ENCODE data around the gene VTN. TPM values are rescaled to one million over a fixed set of nuclear protein-coding genes. Genes with fewer than 3 reads are reported as not detected.
A peak's percentile ranks its signal among the peaks of the same experiment; 100 is the strongest.

VTN gene
- total RNA-seq, 6 donors from 2014 or later: 0.67 to 6.4 (median 2.3) TPM; not detected in 1

GRCh38 chr17:28338056-28338768 is 31.9 kb downstream of the VTN start:
- no peaks in the 10 kb centered on the region for H3K27me3 ChIP-seq
- H3K9me3 ChIP-seq: no peaks in the 10 kb centered on the region
- H3K27ac ChIP-seq: peak overlapping the region; percentile 50 to 97 (median 83)
- DNase-seq (no peak), ATAC-seq (ENCODE audit: low FRiP score in 2 of 2) (no peak)
- peak overlapping the region in 1 of 4 donors; percentile 11 for H3K4me3 ChIP-seq
- TF ChIP-seq POLR2A (IDR thresholded peaks at IDR 0.05) (no peak), EP300 (IDR thresholded peaks at IDR 0.05) (peak in 2 of 4 donors; percentile 24 to 50), CTCF (IDR thresholded peaks at IDR 0.05) (no peak), POLR2AphosphoS5 (IDR thresholded peaks at IDR 0.05) (peak; percentile 32 to 53)
- peaks cover 36 to 58% (median 42%) of the 10 kb centered on the region in 4 donors for H3K4me1 ChIP-seq
- WGBS, 2 donors: 18 to 50% methylated on average over 5 of the region's 5 CpGs
- peaks cover 23 to 40% (median 37%) of the 10 kb centered on the region in 4 donors for H3K36me3 ChIP-seq

GRCh38 chr17:28335959-28336871 is 33.9 kb downstream of the VTN start:
- Histone ChIP-seq H3K9me3 (no peaks in the 10 kb centered on the region), H3K27ac (peak overlapping the region; percentile 94 to 97 (median 96)), H3K4me1 (peaks cover 36 to 61% (median 44%) of the 10 kb centered on the region in 4 donors), H3K27me3 (no peaks in the 10 kb centered on the region), H3K36me3 (peaks cover 8 to 31% (median 24%) of the 10 kb centered on the region in 4 donors), H3K4me3 (peak overlapping the region; percentile 79 to 95 (median 86))
- TF ChIP-seq CTCF (IDR thresholded peaks at IDR 0.05) (peak in 1 of 6 experiments; percentile 2), POLR2A (IDR thresholded peaks at IDR 0.05) (peak in 2 of 4 donors; percentile 8 to 40), POLR2AphosphoS5 (IDR thresholded peaks at IDR 0.05) (peak; percentile 82 to 83), EP300 (IDR thresholded peaks at IDR 0.05) (peak; percentile 37 to 96 (median 72))
- peak in 1 of 2 donors; percentile 76 for DNase-seq
- WGBS, 2 donors: 5 to 11% methylated on average over 20 to 29 of the region's 29 CpGs
- ATAC-seq (ENCODE audit: low FRiP score in 2 of 2): peak; percentile 42 to 54

GRCh38 chr17:28335201-28335958 is 34.7 kb downstream of the VTN start, which contains the start of the genes IFT20 and TNFAIP1:
TSS of gene IFT20 (minus strand) at chr17:28335472. CDS start at chr17:28331985, 3,487 bp downstream.
TSS of gene TNFAIP1 (plus strand) at chr17:28335761. CDS start at chr17:28339522, 3,761 bp downstream.
- DNase-seq: peak; percentile 95 to 100
- Histone ChIP-seq H3K9me3 (no peaks in the 10 kb centered on the region), H3K27ac (peak within 1 kb of the TSS; percentile 94 to 97 (median 96)), H3K4me1 (peaks cover 36 to 61% (median 43%) of the 10 kb centered on the region in 4 donors), H3K36me3 (peaks cover 6 to 31% (median 23%) of the 10 kb centered on the region in 4 donors), H3K27me3 (no peaks in the 10 kb centered on the region), H3K4me3 (peak within 1 kb of the TSS; percentile 86 to 95 (median 90))
- 0 to 1% methylated on average over 11 to 50 of the region's 62 CpGs for WGBS, 2 donors
- TF ChIP-seq CTCF (IDR thresholded peaks at IDR 0.05) (peak in 1 of 6 experiments; percentile 16), POLR2A (IDR thresholded peaks at IDR 0.05) (peak; percentile 84 to 97 (median 93)), EP300 (IDR thresholded peaks at IDR 0.05) (peak in 1 of 4 donors; percentile 80), POLR2AphosphoS5 (IDR thresholded peaks at IDR 0.05) (peak; percentile 91 to 99)
- ATAC-seq (ENCODE audit: low FRiP score in 2 of 2): peak; percentile 98 to 99

GRCh38 chr17:28334666-28335200 is 35.4 kb downstream of the VTN start:
- ATAC-seq (ENCODE audit: low FRiP score in 2 of 2) (no peak), DNase-seq (no peak)
- peak overlapping the region; percentile 94 to 97 (median 96) for H3K27ac ChIP-seq
- 8 to 16% methylated on average over 12 to 18 of the region's 18 CpGs for WGBS, 2 donors
- peaks cover 4 to 31% (median 18%) of the 10 kb centered on the region in 4 donors for H3K36me3 ChIP-seq
- TF ChIP-seq EP300 (IDR thresholded peaks at IDR 0.05): no peak
- no peak for TF ChIP-seq CTCF (IDR thresholded peaks at IDR 0.05)
- no peak for TF ChIP-seq POLR2AphosphoS5 (IDR thresholded peaks at IDR 0.05)
- peak overlapping the region; percentile 86 to 95 (median 90) for H3K4me3 ChIP-seq
- H3K4me1 ChIP-seq: peaks cover 36 to 59% (median 41%) of the 10 kb centered on the region in 4 donors
- H3K27me3 ChIP-seq: no peaks in the 10 kb centered on the region
- no peaks in the 10 kb centered on the region for H3K9me3 ChIP-seq

Measured in upper lobe of left lung (tissue), 6 donors.